ENCODE measurements around the gene MREG.

DNA sequence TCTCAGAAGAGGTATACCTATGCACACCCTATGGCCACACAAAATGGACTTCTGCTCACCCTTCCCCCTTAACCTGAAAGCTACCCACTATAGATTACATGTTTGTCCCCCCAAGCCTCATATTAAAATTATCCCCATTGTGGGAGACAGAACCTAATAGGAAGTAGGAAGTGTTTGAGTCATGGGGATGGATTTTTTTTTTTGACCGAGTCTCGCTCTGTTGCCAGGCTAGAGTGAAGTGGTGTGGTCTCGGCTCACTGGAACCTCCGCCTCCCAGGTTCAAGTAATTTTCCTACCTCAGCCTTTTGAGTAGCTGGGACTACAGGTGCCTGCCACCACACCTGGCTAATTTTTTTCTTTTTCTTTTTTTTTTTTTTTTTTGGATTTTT lies 98.6 kb downstream of the MREG start:
- TF ChIP-seq, protein P1, sequence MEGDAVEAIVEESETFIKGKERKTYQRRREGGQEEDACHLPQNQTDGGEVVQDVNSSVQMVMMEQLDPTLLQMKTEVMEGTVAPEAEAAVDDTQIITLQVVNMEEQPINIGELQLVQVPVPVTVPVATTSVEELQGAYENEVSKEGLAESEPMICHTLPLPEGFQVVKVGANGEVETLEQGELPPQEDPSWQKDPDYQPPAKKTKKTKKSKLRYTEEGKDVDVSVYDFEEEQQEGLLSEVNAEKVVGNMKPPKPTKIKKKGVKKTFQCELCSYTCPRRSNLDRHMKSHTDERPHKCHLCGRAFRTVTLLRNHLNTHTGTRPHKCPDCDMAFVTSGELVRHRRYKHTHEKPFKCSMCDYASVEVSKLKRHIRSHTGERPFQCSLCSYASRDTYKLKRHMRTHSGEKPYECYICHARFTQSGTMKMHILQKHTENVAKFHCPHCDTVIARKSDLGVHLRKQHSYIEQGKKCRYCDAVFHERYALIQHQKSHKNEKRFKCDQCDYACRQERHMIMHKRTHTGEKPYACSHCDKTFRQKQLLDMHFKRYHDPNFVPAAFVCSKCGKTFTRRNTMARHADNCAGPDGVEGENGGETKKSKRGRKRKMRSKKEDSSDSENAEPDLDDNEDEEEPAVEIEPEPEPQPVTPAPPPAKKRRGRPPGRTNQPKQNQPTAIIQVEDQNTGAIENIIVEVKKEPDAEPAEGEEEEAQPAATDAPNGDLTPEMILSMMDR (IDR thresholded peaks at IDR 0.05), result no peak
- no peak for TF ChIP-seq POLR2A (IDR thresholded peaks at IDR 0.05)
